K562 (cell line): ENCODE results near the gene FUT4. TPM values are rescaled to one million over a fixed set of nuclear protein-coding genes. Genes with fewer than 3 reads are reported as not detected.
"Not testable (repeated sequence)": the region's sequence is repeated elsewhere in the genome, so short reads cannot be mapped to it uniquely, and the experiment has no call there.

Experiments
- ATAC-seq: fragments of 200-7000 bp; cut with Tn5 transposase; 3 replicates; pipeline ENCODE4 v1.9.1; 2020; ENCODE audit warnings: moderate library complexity
- BruUV-seq: library from RNA; stranded (reverse); fragments of 400-500 nt; replicated peaks from 2 replicates; lab custom pipeline; 2021; lab: Mats Ljungman, UMichigan
- CTCF ChIA-PET: fragments of 300-600 bp; formaldehyde crosslinking; extraction: SDS; loops from one replicate; lab custom pipeline; 2021; ENCODE audit warnings: low intra/inter-chr PET ratio; lab: Yijun Ruan, JAX
- POLR2A ChIA-PET: fragments of 300-600, 350-650 bp; sonication (Branson Sonifier 250); formaldehyde crosslinking; extraction: SDS; loops from one replicate; lab custom pipeline; 2021; ENCODE audit warnings: antibody characterized with exemption, inconsistent platforms; lab: Yijun Ruan, JAX
- DNase-seq, 4 experiments: peaks; one replicate each; pipeline versions ENCODE4 v3.0.0 to v3.0.0-alpha.2; 2011 to 2018; ENCODE audit warnings: low spot score in 3 of 4, mixed read lengths in 3 of 4; ENCODE audit errors: extremely low read depth in 1 of 4
- FAIRE-seq: peaks from 2 replicates; lab custom pipeline; 2011; peaks lifted over from hg19 to GRCh38; lab: Jason Lieb, UNC
- H2AFZ ChIP-seq: 2 replicates; pipeline ENCODE4 v1.6.0; 2011; ENCODE audit warnings: low read depth, low read length, control low read depth, inconsistent platforms
- H3K27ac ChIP-seq: fragments of 200-600 bp; 3 replicates; pipeline ENCODE4 v1.8.0; 2011; ENCODE audit warnings: low read depth, mild to moderate bottlenecking, control low read depth, inconsistent platforms, low read length, moderate library complexity, mixed read lengths; ENCODE audit errors: extremely low read depth
- H3K27me3 ChIP-seq, 2 experiments: fragments of 300-600 bp in 1 of 2; 2 replicates in 1 of 2; 3 replicates in 1 of 2; pipeline versions ENCODE4 v1.6.0 to v1.8.0; 2011; ENCODE audit warnings: inconsistent platforms in 2 of 2, low read length in 2 of 2, mild to moderate bottlenecking in 1 of 2, mixed read lengths in 1 of 2, moderate library complexity in 1 of 2; ENCODE audit not compliant: control insufficient read depth in 2 of 2, insufficient read depth in 2 of 2
- H3K36me3 ChIP-seq: fragments of 300-600 bp; 3 replicates; pipeline ENCODE4 v1.8.0; 2011; ENCODE audit warnings: mild to moderate bottlenecking, low read length, inconsistent platforms; ENCODE audit not compliant: control insufficient read depth, insufficient read depth
- H3K4me1 ChIP-seq, 2 experiments: fragments of 200-600 bp in 1 of 2; replicated peaks in 1 of 2; 2 replicates in 1 of 2; 3 replicates in 1 of 2; pipeline versions ENCODE4 v1.5.1 to v1.8.0; 2011; ENCODE audit warnings: inconsistent platforms in 2 of 2, low read length in 2 of 2, mild to moderate bottlenecking in 1 of 2, mixed read lengths in 1 of 2, moderate library complexity in 1 of 2; ENCODE audit not compliant: control insufficient read depth in 2 of 2, insufficient read depth in 2 of 2
- H3K4me2 ChIP-seq: 2 replicates; pipeline ENCODE4 v1.6.1; 2011; ENCODE audit warnings: low read length, control low read depth, inconsistent platforms, mixed read lengths; ENCODE audit not compliant: insufficient read depth
- H3K4me3 ChIP-seq: fragments of 200-600 bp; sonication (generic), shearing (Covaris generic); 2 replicates; pipeline ENCODE4 v1.5.1; 2016; ENCODE audit warnings: control low read depth, inconsistent platforms
- H3K79me2 ChIP-seq: fragments of 200-600 bp; 3 replicates; pipeline ENCODE4 v1.8.0; 2011; ENCODE audit warnings: low read length, inconsistent platforms; ENCODE audit not compliant: control insufficient read depth, insufficient read depth
- H3K9ac ChIP-seq, 2 experiments: 2 replicates each; pipeline versions ENCODE4 v1.6.0 to v1.6.1; 2011; ENCODE audit warnings: low read depth in 2 of 2, low read length in 2 of 2, control low read depth in 1 of 2, inconsistent platforms in 1 of 2, mild to moderate bottlenecking in 1 of 2, mixed read lengths in 1 of 2; ENCODE audit not compliant: insufficient read depth in 1 of 2
- H3K9me1 ChIP-seq: one replicate; pipeline ENCODE4 v1.6.0; 2011; ENCODE audit warnings: inconsistent platforms, mild to moderate bottlenecking, low read length, moderate library complexity; ENCODE audit not compliant: control insufficient read depth, insufficient read depth
- H3K9me3 ChIP-seq: replicated peaks from 2 replicates; pipeline ENCODE4 v1.5.1; 2011; ENCODE audit warnings: low read depth, low read length, inconsistent platforms; ENCODE audit not compliant: control insufficient read depth, insufficient read depth
- H4K20me1 ChIP-seq: replicated peaks from 2 replicates; pipeline ENCODE4 v1.6.1; 2011; ENCODE audit warnings: low read length, inconsistent platforms, mixed read lengths; ENCODE audit not compliant: control insufficient read depth, insufficient read depth
- CEBPG ChIP-seq, 3 experiments: fragments of 200-800 bp in 1 of 3; sonication (Bioruptor generic) in 1 of 3; sonication (generic) in 1 of 3; formaldehyde crosslinking in 1 of 3; IDR thresholded peaks in 2 of 3; conservative IDR thresholded peaks in 1 of 3; 2 replicates each; pipeline versions ENCODE4 v1.6.1 to v1.8.0; 2016 to 2022; ENCODE audit warnings: missing compliant biosample characterization in 2 of 3, missing genetic modification characterization in 2 of 3, mild to moderate bottlenecking in 1 of 3, missing genetic modification reagents in 1 of 3
- NRF1 ChIP-seq, 2 experiments: fragments of 450-650 bp; IDR thresholded peaks in 1 of 2; conservative IDR thresholded peaks in 1 of 2; 2 replicates each; pipeline ENCODE4 v1.6.1; 2014; ENCODE audit warnings: mild to moderate bottlenecking in 2 of 2
- WGBS: fragments of 100-300 bp; shearing (Covaris generic); methylation state at CpG from one replicate; pipeline ENCODE4 v1.1.6; 2016; ENCODE audit warnings: low coverage, mixed read lengths; ENCODE audit not compliant: insufficient coverage; ENCODE audit errors: missing lambda C conversion rate; 5-methylcytosine and 5-hydroxymethylcytosine counted together
- in situ Hi-C: fragments of 300-500 bp; cut with MboI; formaldehyde crosslinking; loops from 4 replicates; pipeline ENCODE4 v1.15.0; 2018; ENCODE audit warnings: inconsistent platforms, mixed read lengths
- intact Hi-C: fragments of 100-400 bp; cut with micrococcal nuclease; formaldehyde crosslinking; loops from 2 replicates; pipeline ENCODE4 v1.14.2; 2022
- polyA plus RNA-seq, 8 experiments: library from polyadenylated mRNA; depleted of rRNA in 4 of 8; stranded (reverse) in 5 of 8; unstranded in 3 of 8; fragments of >200 nt; fragmentation: Nextera tagmentation in 2 of 8; fragmentation: Illumina TruSeq in 1 of 8; extraction: Ambion mirVana in 2 of 8; extraction: Trizol in 1 of 8; gene quantifications; 2 replicates each; pipeline versions ENCODE4 v1.2.1 to v1.2.3, GENCODE V29; 2011 to 2014; ENCODE audit warnings: inconsistent platforms in 1 of 8, missing spikeins in 1 of 8
- total RNA-seq, 7 experiments: library from RNA; depleted of rRNA in 6 of 7; stranded (reverse); fragments of >200 nt in 6 of 7; fragmentation: Illumina TruSeq in 2 of 7; extraction: Trizol in 2 of 7; gene quantifications; 2 replicates each; pipeline versions ENCODE4 v1.2.1 to v1.2.3, GENCODE V29; 2011 to 2021; ENCODE audit warnings: low replicate concordance in 1 of 7

FUT4 gene
- total and polyA plus RNA-seq, 9 of the 15 experiments (the other 6 are each of a cell fraction or from before 2014, with no cell fraction given): 1.1 to 8.9 (median 5.5) TPM

DNA sequence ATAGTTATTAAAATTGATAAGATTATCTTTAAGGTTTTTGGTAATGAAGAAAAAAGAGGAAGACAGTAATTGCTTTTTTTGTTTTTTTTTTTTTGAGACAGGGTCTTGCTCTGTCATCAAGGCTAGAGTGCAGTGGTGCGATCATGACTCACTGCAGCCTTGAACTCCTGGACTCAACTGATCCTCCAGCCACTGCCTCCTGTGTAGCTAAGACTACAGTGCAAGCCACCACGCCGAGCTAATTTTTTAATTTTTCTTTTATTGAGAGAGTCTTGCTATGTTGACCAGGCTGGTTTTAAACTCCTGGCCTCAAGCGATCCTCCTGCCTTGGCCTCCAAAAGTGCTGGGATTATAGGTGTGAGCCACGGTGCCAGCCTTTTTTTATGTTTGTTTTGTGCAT is 37.2 kb upstream of the FUT4 start:
- WGBS: 7% methylated on average over 5 of the region's 5 CpGs
- in situ Hi-C loops: loop anchor here (10.0 kb wide), 2 partner anchors 182 to 612 kb away; no protein-coding TSS in a partner anchor

DNA sequence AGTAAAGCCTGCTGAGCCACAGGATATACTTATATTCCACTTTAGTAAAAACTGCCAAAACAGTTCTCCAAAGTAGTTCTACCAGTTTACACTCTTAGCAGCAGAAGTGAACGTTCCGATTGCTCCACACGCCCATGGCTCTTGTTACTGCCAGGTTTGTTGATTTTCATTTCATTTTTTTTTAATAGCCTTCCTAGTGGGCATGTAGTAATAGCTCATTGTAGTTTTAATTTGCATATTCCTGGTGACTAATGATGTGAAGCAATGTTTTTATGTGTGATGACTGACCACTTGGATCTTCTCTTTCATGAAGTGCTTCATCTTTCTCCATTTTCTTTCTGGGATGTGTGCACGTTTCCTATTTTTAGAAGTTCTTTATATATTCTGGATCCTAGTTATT is 36.2 kb upstream of the FUT4 start:
- CTCF ChIA-PET: interaction anchor here (0.9 kb wide), 1 partner anchor 612 kb away, joined by 3 read pairs; no protein-coding TSS in a partner anchor
- no peaks in the 10 kb centered on the region for H3K36me3 ChIP-seq

More for the DNA sequence above, 37.2 kb upstream of the FUT4 start:
- H3K9me3 ChIP-seq, H3K79me2 ChIP-seq, H3K4me1 ChIP-seq, H2AFZ ChIP-seq, BruUV-seq, H3K27me3 ChIP-seq, H3K36me3 ChIP-seq, H3K4me2 ChIP-seq, FAIRE-seq, H3K4me3 ChIP-seq, H3K9me1 ChIP-seq, H4K20me1 ChIP-seq, H3K9ac ChIP-seq, H3K27ac ChIP-seq: not testable (repeated sequence)
- peak in 1 of 4 experiments; percentile 16 for DNase-seq
- intact Hi-C loops: loop anchor here (10.0 kb wide), 1 partner anchor 582 kb away; no protein-coding TSS in a partner anchor
- ATAC-seq: peak; percentile 65
- POLR2A ChIA-PET: interaction anchor here (0.6 to 1.2 kb wide), 2 partner anchors 13 to 14 kb away, joined by 3 read pairs; no protein-coding TSS in a partner anchor
- CTCF ChIA-PET: interaction anchor here (0.5 kb wide), 1 partner anchor 335 kb away, joined by 3 read pairs; no protein-coding TSS in a partner anchor

More for the DNA sequence above, 36.2 kb upstream of the FUT4 start:
- Histone ChIP-seq H4K20me1 (no peaks in the 10 kb centered on the region), H3K4me3 (no peak overlapping the region), H3K4me2 (no peak overlapping the region), H3K27me3 (peaks cover 0 to 2% of the 10 kb centered on the region in 2 experiments; a peak in 1 of 5 replicates), H3K9me3 (no peaks in the 10 kb centered on the region), H3K9ac (no peak overlapping the region), H3K4me1 (peaks cover 0 to 4% of the 10 kb centered on the region in 2 experiments; a peak in 2 of 5 replicates), H3K79me2 (no peaks in the 10 kb centered on the region), H3K9me1 (no peaks in the 10 kb centered on the region), H2AFZ (no peak overlapping the region), H3K27ac (no peak overlapping the region)
- no peak for DNase-seq
- BruUV-seq: no TSS peak
- 5% methylated on average over 4 of the region's 4 CpGs for WGBS
- no peak for FAIRE-seq
- no peak for ATAC-seq
- intact Hi-C loops (loop anchor here (10.0 kb wide), 1 partner anchor 583 kb away; no protein-coding TSS in a partner anchor), in situ Hi-C loops (loop anchor here (10.0 kb wide), 2 partner anchors 183 to 613 kb away; no protein-coding TSS in a partner anchor)
- TF ChIP-seq CEBPG (CRISPR knock-in tag; IDR thresholded peaks at IDR 0.05): no peak
- TF ChIP-seq CEBPG (tag; conservative IDR thresholded peaks at IDR 0.05 in 1 of 2, IDR thresholded peaks at IDR 0.05 in 1 of 2): peak in 1 of 2 experiments; percentile 59; a peak in 2 of 4 replicates
- no peak for TF ChIP-seq NRF1 (conservative IDR thresholded peaks at IDR 0.05 in 1 of 2, IDR thresholded peaks at IDR 0.05 in 1 of 2)
- POLR2A ChIA-PET: interaction anchor here (1.2 kb wide), 1 partner anchor 15 kb away, joined by 3 read pairs; no protein-coding TSS in a partner anchor
